Body of pancreas (tissue), 4 donors: Measurements from ENCODE around the gene COBLL1.

Experiments
- CTCF ChIP-seq, 7 experiments: fragments of 450-650 bp in 4 of 7; fragments of 200-600 bp in 3 of 7; sonication (generic) in 3 of 7; IDR thresholded peaks; one replicate each; pipeline ENCODE4 v1.5.1; 2016 to 2019; ENCODE audit warnings: antibody characterized with exemption in 7 of 7
- POLR2A ChIP-seq, 3 donors: fragments of 450-650 bp; IDR thresholded peaks; one replicate each; pipeline ENCODE4 v1.6.1; 2016; ENCODE audit warnings: antibody characterized with exemption in 3 of 3, mild to moderate bottlenecking in 2 of 3

GRCh38 chr2:164701565-164701964 is 140.1 kb downstream of the COBLL1 start:
- TF ChIP-seq CTCF (IDR thresholded peaks at IDR 0.05) (no peak), POLR2A (IDR thresholded peaks at IDR 0.05) (no peak)
